Measurements from ENCODE around the gene LTC4S. TPM values are rescaled to one million over a fixed set of nuclear protein-coding genes. Genes with fewer than 3 reads are reported as not detected.

Gene LTC4S
- polyA plus RNA-seq, 2 of the 4 experiments (the other 2 are of a cell fraction), result not detected

- DNase-seq (ENCODE audit: low read depth in 1 of 2, low spot score in 1 of 2) (peak in 1 of 2 experiments; percentile 84), FAIRE-seq (no peak), ATAC-seq (peak; percentile 63 to 83)
- Histone ChIP-seq H3K9me3 (no peaks in the 10 kb centered on the region), H3K4me3 (peak overlapping the region; percentile 59), H3K4me2 (peak overlapping the region; percentile 90), H3K4me1 (peaks cover 14% of the 10 kb centered on the region; the same call in 2 of the 3 replicates), H3K27ac (peak overlapping the region; percentile 82 to 90)
- ChIA-PET CTCF (interaction anchor here (0.9 to 5.9 kb wide), 16 partner anchors 9 to 180 kb away, joined by 3 to 68 read pairs (median 4); partner anchors contain the start of gene SQSTM1), POLR2A (interaction anchor here (0.9 to 1.0 kb wide), 2 partner anchors 13 to 33 kb away, joined by 3 to 6 read pairs; no protein-coding TSS in a partner anchor)
- WGBS (ENCODE audit: missing lambda C conversion rate), result 26% methylated on average over 28 of the region's 113 CpGs
- TF ChIP-seq HOXB13 (CRISPR knock-in tag; IDR thresholded peaks at IDR 0.05; ENCODE audit: low read depth), result no peak
- TF ChIP-seq CBX2 (IDR thresholded peaks at IDR 0.05; ENCODE audit: borderline replicate concordance, low read depth), result no peak
- TF ChIP-seq ZSCAN20 (CRISPR knock-in tag; IDR thresholded peaks at IDR 0.05), result no peak
- no peak for TF ChIP-seq ESRRA (IDR thresholded peaks at IDR 0.05; ENCODE audit: borderline replicate concordance, low read length)
- TF ChIP-seq ZNF302 (CRISPR knock-in tag; IDR thresholded peaks at IDR 0.05), result no peak
- TF ChIP-seq TP53 (CRISPR knock-in tag; IDR thresholded peaks at IDR 0.05), result peak; percentile 85; the same call in 1 of the 2 replicates
- peak; percentile 60; the same call in 1 of the 2 replicates for TF ChIP-seq POLR2AphosphoS2 (conservative IDR thresholded peaks at IDR 0.05; ENCODE audit: low read length)
- no peak; the same call in 1 of the 2 replicates for TF ChIP-seq GATA3 (IDR thresholded peaks at IDR 0.05; ENCODE audit: borderline replicate concordance)
- peak; percentile 68 for TF ChIP-seq MAX (IDR thresholded peaks at IDR 0.05)
- TF ChIP-seq HOXB5 (CRISPR knock-in tag; IDR thresholded peaks at IDR 0.05), result no peak; the same call in 1 of the 2 replicates
- TF ChIP-seq HDAC2 (IDR thresholded peaks at IDR 0.05), result no peak
- TF ChIP-seq BCL3 (IDR thresholded peaks at IDR 0.05), result 0 out of 3 replicates have a peak, but pooled peaks have one; percentile 69
- no peak for TF ChIP-seq NPAS2 (CRISPR knock-in tag; IDR thresholded peaks at IDR 0.05; ENCODE audit: borderline replicate concordance)
- TF ChIP-seq USF2 (IDR thresholded peaks at IDR 0.05), result no peak
- no peak for TF ChIP-seq REST (IDR thresholded peaks at IDR 0.05)
- TF ChIP-seq EHMT2 (IDR thresholded peaks at IDR 0.05; ENCODE audit: low read depth), result no peak
- no peak for TF ChIP-seq E2F6 (IDR thresholded peaks at IDR 0.05; ENCODE audit: borderline replicate concordance, low read depth)
- TF ChIP-seq RAD21 (conservative IDR thresholded peaks at IDR 0.05 in 1 of 2, IDR thresholded peaks at IDR 0.05 in 1 of 2), result peak; percentile 39 to 67; a peak in 4 of 5 replicates
- no peak for TF ChIP-seq ATOH8 (CRISPR knock-in tag; IDR thresholded peaks at IDR 0.05; ENCODE audit: low read depth)
- no peak for TF ChIP-seq EP300 (IDR thresholded peaks at IDR 0.05)
- TF ChIP-seq ZC3H11A (IDR thresholded peaks at IDR 0.05), result no peak
- TF ChIP-seq RCOR1 (IDR thresholded peaks at IDR 0.05; ENCODE audit: low read depth, low read length), result no peak
- TF ChIP-seq MAZ (IDR thresholded peaks at IDR 0.05; ENCODE audit: borderline replicate concordance, low read depth, low read length), result no peak
- TF ChIP-seq BHLHE40 (IDR thresholded peaks at IDR 0.05; ENCODE audit: low read depth, low read length), result no peak
- peak; percentile 84; the same call in 1 of the 2 replicates for TF ChIP-seq RNF2 (IDR thresholded peaks at IDR 0.05; ENCODE audit: borderline replicate concordance, low read depth)
- TF ChIP-seq FOSL2 (IDR thresholded peaks at IDR 0.05), result no peak
- TF ChIP-seq FOSL2 (CRISPR knock-in tag; IDR thresholded peaks at IDR 0.05), result no peak
- TF ChIP-seq NR3C1 (IDR thresholded peaks at IDR 0.05), result no peak
- no peak for TF ChIP-seq CBX8 (IDR thresholded peaks at IDR 0.05)
- TF ChIP-seq HOXA7 (CRISPR knock-in tag; IDR thresholded peaks at IDR 0.05), result peak; percentile 64; the same call in 1 of the 2 replicates
- TF ChIP-seq FOXS1 (CRISPR knock-in tag; IDR thresholded peaks at IDR 0.05), result no peak
- TF ChIP-seq HEYL (CRISPR knock-in tag; IDR thresholded peaks at IDR 0.05), result no peak
- TF ChIP-seq JUN (IDR thresholded peaks at IDR 0.05), result peak; percentile 72 to 77; a peak in 4 of 5 replicates
Observed at GRCh38 chr5:179795863-179796833, 2.4 kb downstream of the LTC4S start.
